SK-N-DZ (cell line): Measurements from ENCODE around the gene SH3BP5L. TPM values are rescaled to one million over a fixed set of nuclear protein-coding genes. Genes with fewer than 3 reads are reported as not detected.

ENCODE experiments used
- DNase-seq: peaks from one replicate; pipeline ENCODE4 v3.0.0-alpha.2; 2015; ENCODE audit warnings: low spot score
- polyA plus RNA-seq, 2 experiments: library from polyadenylated mRNA; depleted of rRNA; stranded (reverse); fragments of >200 nt; gene quantifications; 2 replicates each; pipeline ENCODE4 v1.2.3, GENCODE V29; 2014

The SH3BP5L gene
- polyA plus RNA-seq (2014; cell fraction: cytosol; rRNA removed) = 24.7 and 25.2 TPM in 2 replicates
- 20.2 and 23.8 TPM in 2 replicates for polyA plus RNA-seq (2014; cell fraction: nucleus; rRNA removed)

GRCh38 chr1:248825909-248826760 is at the start of gene SH3BP5L:
SH3BP5L (minus strand) TSS chr1:248825915; CDS start chr1:248824935, 980 bp downstream.
- peak; percentile 96 for DNase-seq

- DNase-seq = peak; percentile 91
Measured at GRCh38 chr1:248873993-248874533, 48.3 kb upstream of the SH3BP5L start.

- peak; percentile 97 for DNase-seq
Measured at GRCh38 chr1:248873409-248873992, 47.8 kb upstream of the SH3BP5L start.

GRCh38 chr1:248872752-248873408 is 47.2 kb upstream of the SH3BP5L start:
- DNase-seq = peak; percentile 89

- no peak for DNase-seq
Measured at GRCh38 chr1:248871837-248872401, 46.2 kb upstream of the SH3BP5L start.

GRCh38 chr1:248862998-248863881 is 37.5 kb upstream of the SH3BP5L start:
- DNase-seq = peak; percentile 87

- no peak for DNase-seq
Measured at GRCh38 chr1:248862695-248862997, 36.9 kb upstream of the SH3BP5L start.

GRCh38 chr1:248861616-248862015 is 35.9 kb upstream of the SH3BP5L start:
- DNase-seq = no peak

- DNase-seq = no peak
Measured at GRCh38 chr1:248860007-248860406, 34.3 kb upstream of the SH3BP5L start.

- DNase-seq = peak; percentile 97
Measured at GRCh38 chr1:248858891-248859889, 33.5 kb upstream of the SH3BP5L start, which contains the start of gene ZNF692. ZNF692 (minus strand) TSS chr1:248859085; CDS start chr1:248858309, 776 bp downstream.

GRCh38 chr1:248858096-248858890 is 32.6 kb upstream of the SH3BP5L start:
- peak; percentile 77 for DNase-seq

GRCh38 chr1:248857749-248858095 is 32.0 kb upstream of the SH3BP5L start:
- DNase-seq = no peak

- DNase-seq = no peak
Measured at GRCh38 chr1:248857201-248857600, 31.5 kb upstream of the SH3BP5L start.

GRCh38 chr1:248856176-248856575 is 30.5 kb upstream of the SH3BP5L start:
- no peak for DNase-seq

GRCh38 chr1:248855580-248855979 is 29.9 kb upstream of the SH3BP5L start:
- DNase-seq = no peak

GRCh38 chr1:248853663-248854375 is 28.1 kb upstream of the SH3BP5L start:
- no peak for DNase-seq

- DNase-seq = no peak
Measured at GRCh38 chr1:248852481-248853405, 27.0 kb upstream of the SH3BP5L start.
